NCI-H2196 (cell line): ENCODE data around the gene GPR63.
A peak's percentile ranks its signal among the peaks of the same experiment; 100 is the strongest.
"Not testable (repeated sequence)": the region's sequence is repeated elsewhere in the genome, so short reads cannot be mapped to it uniquely, and the experiment has no call there.

Source experiments
- DNase-seq: peaks from one replicate; lab custom pipeline; 2025; ENCODE audit not compliant: unreplicated experiment; lab: John Stamatoyannopoulos, UW

GPR63 gene, protein sequence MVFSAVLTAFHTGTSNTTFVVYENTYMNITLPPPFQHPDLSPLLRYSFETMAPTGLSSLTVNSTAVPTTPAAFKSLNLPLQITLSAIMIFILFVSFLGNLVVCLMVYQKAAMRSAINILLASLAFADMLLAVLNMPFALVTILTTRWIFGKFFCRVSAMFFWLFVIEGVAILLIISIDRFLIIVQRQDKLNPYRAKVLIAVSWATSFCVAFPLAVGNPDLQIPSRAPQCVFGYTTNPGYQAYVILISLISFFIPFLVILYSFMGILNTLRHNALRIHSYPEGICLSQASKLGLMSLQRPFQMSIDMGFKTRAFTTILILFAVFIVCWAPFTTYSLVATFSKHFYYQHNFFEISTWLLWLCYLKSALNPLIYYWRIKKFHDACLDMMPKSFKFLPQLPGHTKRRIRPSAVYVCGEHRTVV

DNA sequence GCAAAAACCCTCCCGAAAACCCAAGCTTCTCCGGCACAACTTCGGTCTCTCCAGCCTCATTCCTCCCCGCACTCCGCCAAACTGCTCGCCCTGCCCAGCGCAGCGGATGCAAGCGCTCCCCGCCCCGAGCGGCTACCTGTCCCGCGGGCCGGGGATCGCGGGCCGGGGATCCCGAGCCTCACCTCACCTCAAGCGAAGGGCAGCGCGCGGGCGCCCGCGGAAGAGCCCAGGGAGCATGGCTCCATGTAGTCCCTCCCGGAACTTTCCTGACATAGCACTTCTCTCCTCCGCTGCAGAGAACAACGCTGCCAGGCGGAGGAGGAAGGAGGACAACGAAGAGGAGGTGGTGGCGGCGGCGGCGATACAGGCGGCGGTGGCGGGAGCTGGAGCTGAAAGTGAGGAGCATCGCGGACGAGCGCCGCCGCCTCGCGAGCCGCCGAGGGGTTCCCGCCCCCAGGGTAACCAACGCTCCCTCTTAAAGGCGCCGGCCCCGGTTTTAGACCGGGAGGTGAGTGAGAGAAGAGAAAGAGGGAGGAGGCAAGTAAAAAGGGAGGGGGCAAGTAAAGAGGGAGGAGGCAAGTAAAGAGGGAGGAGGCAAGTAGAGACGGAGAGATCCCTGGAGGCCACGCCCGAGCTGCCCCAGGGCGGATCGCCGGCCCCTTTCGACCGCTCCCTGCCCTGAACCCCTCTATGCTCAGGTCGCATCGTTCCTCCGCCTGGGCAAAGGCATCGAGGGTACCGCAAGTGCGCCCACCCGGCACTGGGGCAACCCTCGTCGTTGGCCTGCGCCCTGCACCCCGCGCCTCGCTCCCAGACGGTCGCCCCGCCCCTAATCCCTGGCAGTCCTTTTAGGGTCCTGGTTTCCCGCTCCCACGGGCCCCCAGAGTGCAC lies at the start of gene GPR63:
Gene GPR63 (minus strand): TSS at position 397 of the 891 bp plus-strand sequence. CDS start 37,746 bp downstream, outside the sequence.
- peak; percentile 31 for DNase-seq

DNA sequence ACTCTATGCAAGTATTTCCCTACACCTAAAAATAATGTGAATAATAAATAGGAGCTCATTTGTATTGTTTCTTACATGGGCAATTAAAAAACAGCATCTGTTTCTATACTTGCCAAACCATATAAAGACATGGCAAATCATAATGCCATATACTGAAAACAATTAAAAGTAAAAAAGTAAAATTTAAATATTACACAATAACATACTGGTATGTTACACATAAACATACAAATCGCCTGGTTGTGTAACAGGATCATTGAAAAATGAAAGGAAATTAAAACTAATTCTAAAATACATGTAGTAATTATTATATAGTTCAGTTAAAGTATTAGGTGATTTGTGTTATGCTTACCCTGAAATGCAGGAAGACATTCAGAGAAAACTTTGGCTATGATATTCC lies 49.2 kb upstream of the GPR63 start:
- no peak for DNase-seq

DNA sequence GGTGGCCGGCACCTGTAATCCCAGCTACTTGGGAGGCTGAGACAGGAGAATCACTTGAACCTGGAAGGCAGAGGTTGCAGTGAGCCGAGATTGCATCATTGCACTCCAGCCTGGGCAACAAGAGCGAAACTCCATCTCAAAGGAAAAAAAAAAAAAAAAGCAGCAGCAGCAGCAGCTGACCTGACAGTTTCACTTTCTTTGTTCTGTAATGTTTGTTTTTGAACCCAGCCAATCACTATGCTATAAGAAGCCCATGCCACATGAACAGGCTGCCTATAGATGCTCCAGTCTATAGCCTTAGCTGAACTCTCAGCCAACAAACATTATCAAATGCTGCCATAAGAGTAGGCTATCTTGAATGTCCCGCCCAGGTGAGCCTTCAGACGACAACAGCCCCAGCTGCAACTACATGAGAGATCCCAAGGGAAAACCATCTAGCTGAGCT lies 47.9 kb upstream of the GPR63 start:
- DNase-seq, result not testable (repeated sequence)

DNA sequence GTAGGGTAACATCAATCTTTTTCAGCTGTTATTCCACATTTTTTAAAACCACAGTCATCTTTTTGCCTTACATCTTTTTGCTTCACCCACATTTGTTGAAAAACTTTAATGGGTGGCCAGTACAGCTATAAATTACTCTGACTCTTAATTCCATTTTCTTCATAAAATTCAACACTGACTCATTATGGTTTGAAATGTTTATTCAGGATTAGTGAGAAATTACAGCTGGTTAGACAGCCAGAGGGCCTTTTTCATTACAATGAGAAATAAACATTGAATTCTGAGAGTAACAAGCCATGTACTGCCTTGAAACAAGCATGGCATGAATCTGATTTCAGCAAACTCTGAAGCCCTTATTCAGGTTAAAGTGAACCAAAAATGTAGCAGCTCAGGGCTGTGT lies 40.9 kb upstream of the GPR63 start:
- DNase-seq, result no peak

DNA sequence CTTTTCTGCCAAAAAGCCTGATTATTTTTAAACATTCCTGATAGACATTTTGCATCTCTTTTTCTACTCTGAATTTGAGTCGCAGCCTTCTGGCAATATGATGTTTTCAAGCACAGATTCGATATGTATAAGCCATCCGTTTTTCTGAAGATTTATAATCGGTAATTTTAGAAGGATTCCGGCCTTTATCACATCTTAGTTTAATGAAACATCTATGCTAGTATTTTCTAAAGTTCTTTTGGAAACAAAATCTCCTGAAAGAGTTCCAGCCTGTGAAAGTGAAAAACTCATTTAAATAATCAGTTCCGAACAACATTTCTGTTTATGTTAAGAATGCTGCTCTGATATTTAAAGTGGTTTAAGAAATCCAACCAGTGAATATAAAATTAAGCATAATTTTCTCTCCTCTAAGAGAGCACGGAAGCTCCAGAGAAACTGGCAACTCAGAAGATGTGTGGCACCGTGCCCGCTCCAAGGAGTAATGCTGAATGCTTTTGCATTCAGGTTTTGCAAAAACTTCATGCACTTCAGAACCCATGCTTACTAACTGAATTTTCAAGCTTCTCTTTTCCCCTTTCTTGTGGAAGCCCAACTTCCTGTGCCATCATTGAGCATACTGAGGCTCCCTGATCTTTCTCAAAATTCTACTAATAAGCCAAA lies 39.7 kb upstream of the GPR63 start:
- DNase-seq, result no peak

DNA sequence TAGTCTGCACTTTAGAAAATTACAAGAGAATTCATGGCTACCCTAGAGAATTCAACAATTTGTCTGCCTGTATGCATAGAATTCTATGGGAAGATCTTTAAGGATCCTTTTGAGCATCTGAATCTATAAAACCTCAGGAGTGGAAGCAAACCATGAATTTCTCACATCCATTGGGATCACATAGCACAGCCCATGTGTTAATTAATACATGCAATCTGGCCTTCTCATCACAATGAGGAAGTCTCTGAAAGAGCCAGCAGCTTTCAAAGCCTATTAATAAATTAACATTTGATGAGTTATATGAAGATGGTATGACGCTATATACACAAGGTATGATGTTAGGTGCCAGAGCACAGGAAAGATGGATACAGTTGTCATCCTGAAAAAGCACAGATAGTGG lies 35.7 kb upstream of the GPR63 start:
- DNase-seq, result no peak

DNA sequence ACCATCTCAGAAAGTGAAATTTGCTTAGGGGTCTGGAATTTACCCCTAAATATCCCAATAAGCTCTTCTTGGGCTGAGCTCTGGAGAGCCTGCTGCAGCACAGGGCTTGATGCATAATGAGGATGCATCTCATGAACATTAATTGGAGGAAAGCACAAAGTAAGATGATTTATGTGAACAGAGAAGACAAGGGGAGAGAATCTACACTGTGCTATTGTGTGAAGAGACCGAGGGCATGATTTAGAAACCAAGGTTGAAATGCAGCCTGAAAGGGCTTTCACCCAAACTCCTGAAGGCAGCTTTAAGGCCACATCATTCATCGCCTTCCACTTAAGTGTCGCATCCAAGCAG lies 27.8 kb upstream of the GPR63 start:
- no peak for DNase-seq

DNA sequence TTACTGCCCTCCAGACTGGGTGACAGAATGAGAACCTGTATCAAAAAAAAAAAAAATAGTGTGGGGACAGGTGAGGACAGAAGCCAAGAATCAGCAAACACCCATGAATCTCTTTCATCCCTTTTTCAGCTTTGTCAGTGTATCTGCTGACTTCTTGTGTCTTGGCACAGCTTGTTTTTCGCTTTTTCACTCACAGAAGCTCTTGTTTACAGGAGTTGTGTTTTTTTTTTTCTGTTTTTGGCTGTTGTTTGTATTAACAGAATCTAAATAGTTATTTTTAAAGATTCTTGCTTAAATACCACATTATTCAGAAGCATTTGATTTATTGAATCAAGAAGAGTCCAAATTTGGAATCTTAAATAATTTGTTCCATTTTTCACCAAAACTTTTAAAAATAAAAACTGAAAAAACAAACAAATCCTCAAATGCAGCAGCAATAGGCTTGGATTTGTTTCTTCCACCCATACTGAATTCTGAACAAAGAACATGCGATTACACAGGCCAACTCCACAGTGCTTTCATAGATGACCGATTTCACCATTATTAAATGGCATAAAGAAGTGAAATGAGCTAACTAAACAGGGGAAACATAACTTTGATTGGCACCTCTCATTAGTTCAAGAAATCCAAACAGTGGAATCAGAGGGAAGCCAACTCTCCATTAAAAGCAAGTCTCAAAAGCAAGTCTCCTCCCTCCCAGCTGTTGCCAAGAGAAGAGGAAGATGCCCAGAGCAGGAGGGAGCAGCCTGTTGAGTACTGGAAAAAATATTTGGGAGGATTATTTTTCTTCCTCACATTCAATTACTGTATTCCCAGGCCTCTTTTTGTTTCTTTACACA lies 27.2 kb upstream of the GPR63 start:
- DNase-seq, result no peak

DNA sequence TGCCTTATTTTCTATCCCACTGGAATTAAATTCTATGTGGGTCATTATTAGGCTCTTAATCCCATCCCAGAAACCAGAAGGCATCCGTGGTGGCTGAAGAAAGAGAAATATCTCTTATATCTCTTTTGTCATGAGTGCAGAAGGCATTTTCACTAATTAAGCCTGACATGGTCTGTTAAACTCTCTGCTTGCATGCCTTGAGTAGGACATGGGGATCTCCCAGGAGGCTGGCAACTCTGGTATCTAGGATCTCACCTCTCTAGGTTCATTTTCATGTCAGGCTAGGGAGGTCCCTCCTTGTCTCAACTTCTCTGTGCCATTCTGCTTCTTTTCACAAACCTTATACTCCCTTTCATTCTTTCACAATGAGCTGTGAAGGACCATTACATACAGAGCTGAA lies 25.3 kb upstream of the GPR63 start:
- DNase-seq, result no peak

DNA sequence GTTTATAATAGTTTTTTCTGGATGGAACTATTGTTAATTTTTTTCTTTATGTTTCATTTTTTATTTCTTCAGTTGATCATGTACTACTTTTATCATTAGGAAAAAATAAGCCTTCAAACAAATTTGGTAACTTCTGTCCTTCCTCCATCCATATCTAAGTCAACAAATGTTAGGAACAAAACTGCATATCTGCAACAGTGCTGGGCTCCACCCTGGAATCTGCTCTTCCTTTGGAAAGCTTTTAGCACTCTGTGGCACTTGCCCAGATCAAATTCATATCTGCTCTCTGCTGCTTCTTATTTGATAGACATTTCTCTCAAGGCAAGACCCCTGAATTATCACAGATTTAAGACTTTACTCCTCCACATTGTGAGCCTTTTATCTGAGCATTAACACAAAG lies 24.3 kb upstream of the GPR63 start:
- no peak for DNase-seq

DNA sequence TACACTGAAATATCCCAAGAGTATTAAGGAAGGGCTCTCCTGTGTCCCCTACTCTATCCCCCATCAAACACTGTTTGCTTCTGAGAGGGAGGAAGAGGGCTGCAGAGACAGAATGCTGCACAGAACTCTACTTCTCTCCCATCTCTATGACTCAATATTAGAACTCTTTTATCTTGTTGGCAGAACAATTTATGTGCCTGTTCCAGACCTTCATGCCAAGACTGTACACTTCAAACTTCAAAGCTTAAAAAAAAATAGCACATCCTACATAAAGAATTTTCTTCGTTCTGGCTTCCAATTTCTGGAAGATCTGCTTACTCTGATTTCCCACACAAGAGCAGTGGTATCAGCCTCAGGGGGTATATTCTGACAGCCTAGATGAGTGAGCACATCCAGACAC lies 19.6 kb upstream of the GPR63 start:
- no peak for DNase-seq

DNA sequence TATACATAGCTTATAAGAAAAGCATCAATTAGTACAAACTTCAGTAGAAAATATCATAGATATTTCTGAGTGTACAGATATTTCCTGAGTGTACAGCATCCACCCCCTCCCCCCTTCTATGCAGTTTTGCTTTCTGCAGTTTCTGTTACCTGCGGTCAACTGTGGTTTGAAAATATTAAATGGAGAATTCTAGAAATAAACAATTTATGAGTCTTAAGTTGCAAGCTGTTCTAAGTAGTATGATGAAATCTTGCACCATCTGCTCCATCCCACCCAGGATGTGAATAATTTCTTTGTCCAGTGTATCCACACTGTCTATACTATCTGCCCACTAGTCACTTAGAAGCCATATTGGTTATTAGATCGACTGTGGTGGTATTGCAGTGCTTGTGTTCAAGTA lies 15.8 kb upstream of the GPR63 start:
- no peak for DNase-seq

DNA sequence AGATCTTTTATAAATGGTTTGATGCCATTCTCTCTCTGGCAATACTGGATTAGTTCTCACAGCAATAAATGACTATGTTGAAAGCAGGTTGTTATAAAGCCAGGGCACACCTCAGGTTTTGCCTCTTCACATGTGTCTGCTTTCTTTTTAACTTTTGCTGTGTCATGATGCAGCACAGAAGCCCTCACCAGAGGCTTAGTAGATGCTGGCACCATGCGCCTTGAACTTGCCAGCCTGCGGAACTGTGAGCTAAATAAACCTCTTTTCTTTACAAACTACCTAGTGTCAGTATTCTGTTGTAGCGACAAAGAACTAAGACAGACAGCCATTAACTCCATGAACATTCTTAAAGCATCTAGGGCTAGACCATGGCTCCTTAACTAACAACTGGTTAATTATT lies 15.3 kb upstream of the GPR63 start:
- no peak for DNase-seq

DNA sequence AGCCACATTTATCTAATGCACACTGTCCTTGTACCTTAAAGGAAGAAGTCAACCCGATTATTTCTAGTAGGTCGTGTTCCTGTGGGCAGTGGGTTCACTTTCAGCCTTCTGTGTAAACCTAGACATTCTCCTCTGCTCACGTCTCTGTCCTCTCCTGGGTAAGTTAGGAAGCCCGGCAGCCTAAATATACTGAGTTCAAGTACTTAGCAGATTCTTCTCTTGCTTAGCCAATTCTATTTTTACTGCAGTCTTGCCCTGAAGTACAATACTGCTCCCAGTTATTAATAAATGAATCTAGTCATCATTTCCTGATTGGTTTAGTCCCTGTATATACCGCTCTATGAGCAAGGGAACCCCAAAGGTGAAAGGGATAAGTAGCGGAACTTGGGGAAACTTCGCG lies 14.6 kb upstream of the GPR63 start:
- no peak for DNase-seq

DNA sequence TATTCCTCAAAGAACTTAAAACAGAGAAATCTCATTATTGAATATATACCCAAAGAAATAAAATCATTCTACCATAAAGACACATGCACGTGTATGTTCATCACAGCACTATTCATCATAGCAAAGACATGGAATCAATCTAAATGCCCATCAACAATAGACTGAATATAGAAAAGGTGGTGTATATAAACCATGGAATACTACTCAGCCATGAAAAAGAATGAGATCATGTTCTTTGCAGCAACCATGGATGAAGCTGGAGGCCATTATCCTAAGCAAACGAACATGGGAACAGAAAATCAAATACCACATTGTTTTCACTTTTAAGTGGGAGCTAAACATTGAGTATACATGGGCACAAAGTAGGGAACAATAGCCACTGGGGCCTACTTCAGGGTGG lies 12.3 kb upstream of the GPR63 start:
- DNase-seq, result no peak

DNA sequence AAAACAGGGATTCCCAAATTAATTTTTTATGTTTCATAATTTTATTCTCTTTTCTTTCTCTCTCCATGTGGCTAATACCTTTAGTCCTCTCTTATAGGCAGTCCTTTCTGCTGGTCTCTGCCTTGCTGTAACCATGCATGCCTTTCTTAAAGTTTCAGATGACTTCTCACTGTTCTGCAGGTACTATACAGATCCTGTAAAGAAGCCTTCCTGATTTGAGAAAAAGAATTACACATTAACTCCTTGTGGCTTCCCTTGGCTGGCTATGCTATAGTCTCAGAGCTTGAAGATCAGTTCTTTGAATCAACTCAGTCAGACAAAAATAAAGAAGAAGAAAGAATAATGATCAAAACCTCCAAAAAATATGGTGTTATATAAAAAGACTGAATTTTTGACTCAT lies 7.3 kb upstream of the GPR63 start:
- DNase-seq, result no peak

DNA sequence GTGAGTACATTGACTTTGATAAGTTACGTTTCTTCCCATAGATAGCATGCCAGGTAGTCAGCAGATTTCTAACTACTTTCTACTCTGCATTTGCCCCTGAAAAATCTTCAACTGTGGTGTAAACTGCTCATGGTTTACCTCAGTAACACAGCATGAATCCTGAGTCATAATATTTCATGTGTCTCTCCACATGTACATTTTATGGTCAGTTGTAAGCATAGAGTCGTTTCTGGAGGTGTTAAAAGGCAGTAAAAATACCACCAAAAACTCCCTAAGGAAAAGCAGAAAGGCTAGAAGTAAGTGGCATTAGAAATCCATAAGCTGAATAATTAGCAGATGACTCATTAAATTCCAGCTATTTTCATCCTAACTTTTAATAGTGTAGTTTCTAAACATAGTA lies 4.1 kb upstream of the GPR63 start:
- no peak for DNase-seq

DNA sequence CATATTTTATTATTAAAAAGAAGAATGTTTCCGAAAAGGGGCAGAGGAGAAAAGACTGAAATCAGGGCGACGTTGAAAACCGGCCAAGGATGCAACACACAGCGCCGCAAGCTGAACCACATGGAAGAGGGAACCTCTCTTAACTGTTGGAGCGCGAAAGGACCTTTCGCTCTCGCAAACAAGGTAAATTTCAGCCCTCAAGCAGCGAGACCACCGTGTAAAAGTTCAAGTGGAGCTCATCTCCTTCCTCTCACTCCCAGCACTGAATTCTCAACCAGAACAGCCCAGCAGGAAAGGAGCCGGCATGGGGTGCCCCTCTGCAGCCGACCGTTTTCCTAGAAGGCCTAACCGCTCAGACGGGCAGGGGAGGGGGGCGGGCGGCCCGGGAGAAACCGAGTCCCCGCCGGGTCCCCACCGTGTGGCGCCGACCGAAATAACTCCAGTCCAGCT lies 621 bp downstream of the GPR63 start:
- DNase-seq, result no peak

DNA sequence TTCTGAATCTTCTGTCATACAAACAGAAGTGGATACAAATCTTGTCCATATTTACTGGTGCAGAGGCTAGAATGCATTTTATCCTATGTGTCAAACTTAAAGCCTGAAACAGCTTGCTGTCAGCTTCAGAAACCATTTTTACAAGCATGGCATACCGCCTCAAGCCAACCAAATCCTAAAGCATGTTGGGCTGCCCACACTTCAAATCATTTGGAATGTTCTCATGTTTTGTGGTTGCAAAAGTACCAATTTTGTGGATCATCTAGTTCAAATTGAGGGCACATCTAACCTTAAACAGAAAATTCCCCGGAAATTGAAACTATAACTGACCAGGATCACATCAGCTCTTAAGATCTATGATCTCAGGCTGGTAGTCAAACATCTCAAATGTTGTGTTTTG lies 3.2 kb downstream of the GPR63 start:
- no peak for DNase-seq

DNA sequence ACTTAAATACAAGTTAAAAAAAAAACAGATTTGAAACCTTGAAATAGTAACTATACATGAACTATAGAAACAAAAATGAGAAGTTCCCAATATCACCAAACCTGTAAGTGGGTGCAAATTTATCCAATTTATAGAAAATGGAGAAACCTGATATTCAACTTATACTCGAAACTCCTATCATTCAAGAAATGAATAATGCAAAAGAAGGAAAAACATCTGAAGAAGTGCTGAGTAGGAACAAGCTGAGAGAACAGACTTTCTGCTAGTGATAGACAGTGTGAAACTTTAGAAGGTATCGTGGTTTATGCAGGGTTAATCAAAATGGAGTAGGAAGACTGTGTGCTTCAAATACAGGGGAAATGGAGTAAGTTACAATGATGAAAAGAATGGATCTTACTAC lies 4.5 kb downstream of the GPR63 start:
- no peak for DNase-seq

DNA sequence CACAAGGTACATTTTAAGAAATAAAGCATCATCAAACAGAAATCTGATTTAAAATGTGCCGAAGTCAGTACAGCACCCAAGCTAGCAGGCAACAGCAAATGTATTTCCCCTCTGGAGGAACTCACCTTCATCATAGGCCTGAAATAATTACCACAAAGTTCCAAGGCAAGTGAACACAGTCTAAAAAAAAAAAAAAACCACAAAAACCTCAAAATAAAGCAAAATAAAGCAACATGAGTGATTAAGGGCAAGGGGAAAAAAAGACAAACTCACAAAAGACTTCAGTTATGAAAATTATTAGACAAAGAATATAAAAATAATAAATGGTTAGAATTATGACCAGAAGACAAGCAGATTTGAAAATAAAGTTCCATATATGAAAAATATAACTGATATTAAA lies 10.4 kb downstream of the GPR63 start:
- no peak for DNase-seq
